ENCODE results near the gene RTEL1.
"Not testable (repeated sequence)": the region's sequence is repeated elsewhere in the genome, so short reads cannot be mapped to it uniquely, and the experiment has no call there.

The RTEL1 gene

DNA sequence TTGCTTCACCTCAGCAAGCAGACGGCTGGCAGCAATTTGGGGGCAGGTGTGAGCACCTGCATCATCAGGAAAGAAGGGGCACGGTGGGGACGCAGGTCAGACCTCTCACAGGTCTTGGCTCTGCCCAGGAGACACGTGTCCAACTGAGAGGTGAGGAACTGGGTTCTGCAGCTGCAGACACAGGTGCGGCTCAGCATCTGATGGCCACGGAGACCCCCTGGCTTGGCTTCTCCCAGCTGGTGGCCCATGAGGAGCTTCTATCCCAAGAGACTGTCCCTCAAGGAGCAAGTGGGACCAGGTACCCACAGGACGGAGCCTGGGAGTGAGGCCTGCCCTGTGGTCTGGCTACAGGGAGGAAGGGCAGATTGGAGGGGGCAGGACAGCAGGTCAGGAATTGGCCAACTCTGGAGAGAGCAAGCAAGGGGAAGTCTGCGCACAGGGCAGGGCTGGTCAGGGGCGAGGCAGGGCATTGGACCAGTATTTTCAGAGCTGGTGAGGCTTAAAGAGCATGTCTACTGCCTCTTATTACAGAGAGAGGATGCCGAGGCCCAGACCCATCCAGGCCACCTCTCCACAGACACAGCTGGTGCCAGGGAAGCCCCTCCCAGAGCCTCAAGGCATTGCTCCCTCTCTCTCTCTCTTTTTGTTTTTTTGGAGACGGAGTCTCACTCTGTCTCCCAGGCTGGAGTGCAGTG lies 9.1 kb upstream of the RTEL1 start:
- H3K27ac ChIP-seq: peak overlapping the region; percentile 22
- TF ChIP-seq, protein P1, sequence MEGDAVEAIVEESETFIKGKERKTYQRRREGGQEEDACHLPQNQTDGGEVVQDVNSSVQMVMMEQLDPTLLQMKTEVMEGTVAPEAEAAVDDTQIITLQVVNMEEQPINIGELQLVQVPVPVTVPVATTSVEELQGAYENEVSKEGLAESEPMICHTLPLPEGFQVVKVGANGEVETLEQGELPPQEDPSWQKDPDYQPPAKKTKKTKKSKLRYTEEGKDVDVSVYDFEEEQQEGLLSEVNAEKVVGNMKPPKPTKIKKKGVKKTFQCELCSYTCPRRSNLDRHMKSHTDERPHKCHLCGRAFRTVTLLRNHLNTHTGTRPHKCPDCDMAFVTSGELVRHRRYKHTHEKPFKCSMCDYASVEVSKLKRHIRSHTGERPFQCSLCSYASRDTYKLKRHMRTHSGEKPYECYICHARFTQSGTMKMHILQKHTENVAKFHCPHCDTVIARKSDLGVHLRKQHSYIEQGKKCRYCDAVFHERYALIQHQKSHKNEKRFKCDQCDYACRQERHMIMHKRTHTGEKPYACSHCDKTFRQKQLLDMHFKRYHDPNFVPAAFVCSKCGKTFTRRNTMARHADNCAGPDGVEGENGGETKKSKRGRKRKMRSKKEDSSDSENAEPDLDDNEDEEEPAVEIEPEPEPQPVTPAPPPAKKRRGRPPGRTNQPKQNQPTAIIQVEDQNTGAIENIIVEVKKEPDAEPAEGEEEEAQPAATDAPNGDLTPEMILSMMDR (conservative IDR thresholded peaks at IDR 0.05): no peak

DNA sequence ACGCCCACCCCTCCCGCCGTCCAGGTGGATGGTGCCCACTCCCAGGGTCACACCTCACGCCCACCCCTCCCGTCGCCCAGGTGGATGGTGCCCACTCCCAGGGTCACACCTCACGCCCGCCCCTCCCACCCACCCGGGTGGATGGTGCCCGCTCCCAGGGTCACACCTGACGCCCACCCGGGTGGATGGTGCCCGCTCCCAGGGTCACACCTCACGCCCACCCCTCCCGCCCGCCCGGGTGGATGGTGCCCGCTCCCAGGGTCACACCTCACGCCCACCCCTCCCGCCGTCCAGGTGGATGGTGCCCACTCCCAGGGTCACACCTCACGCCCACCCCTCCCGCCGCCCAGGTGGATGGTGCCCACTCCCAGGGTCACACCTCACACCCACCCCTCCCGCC lies 7.6 kb upstream of the RTEL1 start:
- not testable (repeated sequence) for H3K27ac ChIP-seq

DNA sequence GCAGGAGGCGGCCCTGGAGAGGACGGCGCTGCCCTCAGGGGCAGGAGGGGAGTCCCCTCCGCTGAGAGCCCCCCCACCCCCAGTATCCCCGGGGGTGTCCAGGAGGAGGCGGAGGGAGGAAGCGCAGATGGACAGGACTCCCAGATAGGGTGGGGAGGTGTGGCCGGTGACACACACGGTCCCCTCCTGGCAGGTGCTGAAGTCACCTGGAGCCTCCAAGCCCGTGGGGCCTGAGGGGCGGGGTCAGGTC lies 6.2 kb upstream of the RTEL1 start:
- peak overlapping the region; percentile 97 for H3K27ac ChIP-seq
- TF ChIP-seq, protein P1 (conservative IDR thresholded peaks at IDR 0.05): no peak

DNA sequence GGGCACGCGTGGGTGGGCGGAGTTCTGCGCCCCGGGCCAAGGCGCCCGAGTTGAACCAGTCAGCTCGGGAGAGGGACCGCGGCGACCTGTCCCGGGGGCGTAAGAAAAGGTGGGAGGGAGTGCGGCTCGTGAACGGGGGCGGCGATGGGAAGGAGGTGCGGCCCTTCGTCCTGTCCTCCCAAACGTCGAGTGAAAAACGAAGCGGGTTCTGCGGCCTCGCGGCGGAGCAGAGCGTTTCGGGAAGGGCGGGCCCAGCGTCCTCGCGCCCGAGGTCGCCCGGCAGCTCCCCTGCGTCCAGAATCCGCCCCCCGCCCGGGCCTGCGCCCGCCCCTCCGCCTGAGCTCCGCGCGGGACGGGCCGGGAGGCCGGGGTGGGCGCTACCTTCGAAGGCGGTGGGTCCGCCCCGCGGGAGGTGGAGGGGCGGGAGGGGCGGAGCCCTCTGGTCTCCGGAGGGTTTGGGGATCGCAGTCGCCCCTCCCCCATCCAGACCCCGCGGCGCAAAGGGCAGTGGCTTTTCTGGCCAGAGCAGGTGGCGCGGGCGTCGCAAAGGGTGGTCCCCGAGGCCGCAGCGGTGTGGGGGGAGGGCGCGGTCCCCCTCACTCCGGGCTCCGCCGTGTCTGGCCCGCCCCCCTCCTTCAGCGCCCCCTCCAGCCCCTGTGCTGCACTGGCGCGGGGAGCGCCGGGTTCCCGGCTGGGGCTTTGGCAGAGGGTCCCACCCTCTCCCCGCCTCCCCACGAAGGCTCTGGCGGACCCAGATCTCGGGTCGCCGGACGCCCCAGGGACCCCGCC lies 5.7 kb upstream of the RTEL1 start:
- TF ChIP-seq, protein P1 (conservative IDR thresholded peaks at IDR 0.05): peak; percentile 29
- H3K27ac ChIP-seq: peak overlapping the region; percentile 97

DNA sequence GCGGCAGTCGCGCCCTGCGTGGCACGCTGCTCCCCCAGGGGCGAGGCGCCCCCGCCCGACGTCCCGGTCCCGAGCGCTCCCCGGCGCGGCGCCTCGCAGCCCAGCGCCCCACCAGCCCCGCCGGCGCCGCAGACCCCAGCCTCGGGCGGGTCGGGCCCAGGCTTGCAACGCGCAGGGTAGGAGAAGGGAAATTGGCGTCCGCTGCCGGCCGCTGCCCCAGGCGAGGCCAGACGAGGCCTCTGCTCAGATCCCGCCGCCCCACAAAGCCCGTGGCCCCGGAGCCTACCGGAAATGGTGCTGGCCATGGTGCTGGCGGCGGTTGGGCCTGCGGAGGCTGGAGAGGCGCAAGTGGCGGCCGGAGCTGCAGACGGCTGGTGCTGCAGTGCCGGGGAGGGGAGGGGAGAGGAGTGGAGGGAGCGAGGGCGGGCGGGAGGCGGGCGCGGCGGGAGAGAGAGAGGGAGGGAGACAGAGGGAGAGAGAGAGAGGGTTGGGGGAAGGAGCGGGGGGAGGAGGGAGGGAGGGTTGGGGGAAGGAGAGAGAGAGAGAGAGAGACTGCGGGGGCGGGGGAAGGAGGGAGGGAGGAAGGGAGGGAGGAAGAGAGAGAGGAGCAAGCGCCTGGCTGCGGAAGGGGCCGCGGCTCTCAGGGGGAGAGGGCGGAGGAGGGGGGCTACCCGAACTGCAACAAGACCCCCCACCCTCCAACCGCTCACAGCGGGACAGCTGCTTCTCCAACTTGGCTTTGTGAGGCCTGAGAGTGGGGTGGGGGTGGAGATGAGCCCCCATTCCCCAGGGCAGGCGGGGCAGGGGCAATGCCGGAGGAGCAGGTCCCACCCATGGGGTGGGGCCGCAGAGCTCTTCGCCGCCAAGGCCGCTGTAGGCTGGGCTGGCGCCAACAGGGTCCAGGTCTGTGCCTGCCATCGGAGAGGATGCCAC lies 4.8 kb upstream of the RTEL1 start, which contains the start of gene STMN3:
STMN3 (minus strand) TSS at position 384 of the 933 bp plus-strand sequence; CDS start at position 305, 79 bp downstream.
- TF ChIP-seq, protein P1 (conservative IDR thresholded peaks at IDR 0.05): no peak; the same call in 1 of the 2 replicates

DNA sequence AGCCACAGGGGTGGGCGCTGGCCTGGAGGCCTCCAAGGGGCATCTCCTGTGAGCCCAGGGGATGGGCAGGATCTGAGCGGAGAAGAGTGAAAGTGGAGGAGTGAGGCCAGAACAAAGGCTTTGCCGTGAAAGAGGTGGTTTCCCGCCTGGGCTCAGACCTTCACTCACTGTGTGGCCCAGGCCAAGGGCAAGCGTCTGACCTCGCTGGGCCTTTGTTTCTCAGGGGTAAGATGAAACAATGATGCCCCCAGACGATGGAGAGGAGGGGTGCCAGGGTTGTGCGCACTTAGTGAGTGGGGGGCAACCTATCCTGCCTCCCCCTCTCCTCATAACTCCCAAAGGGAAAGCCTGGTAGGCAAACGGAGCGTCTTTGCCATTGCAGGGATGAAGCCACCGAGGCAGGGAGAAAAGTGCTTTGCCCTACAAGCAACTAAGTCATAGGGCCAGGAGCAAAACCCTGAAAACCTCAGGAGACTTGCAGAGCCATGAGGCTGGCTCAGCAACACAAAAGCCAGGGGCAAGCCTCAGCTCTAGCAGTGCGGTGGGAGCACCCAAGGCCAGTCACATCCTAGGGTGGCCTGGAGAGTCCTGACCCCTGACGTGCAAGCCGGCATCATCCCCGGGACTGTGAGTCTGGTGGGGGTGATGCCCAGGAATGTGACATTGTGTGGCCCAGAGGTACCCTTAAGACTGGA lies 4.0 kb upstream of the RTEL1 start:
- H3K27ac ChIP-seq: peak overlapping the region; percentile 97
- TF ChIP-seq, protein P1 (conservative IDR thresholded peaks at IDR 0.05): no peak

More for the DNA sequence above, 4.8 kb upstream of the RTEL1 start, which contains the start of gene STMN3:
- peak within 1 kb of the TSS; percentile 97 for H3K27ac ChIP-seq

DNA sequence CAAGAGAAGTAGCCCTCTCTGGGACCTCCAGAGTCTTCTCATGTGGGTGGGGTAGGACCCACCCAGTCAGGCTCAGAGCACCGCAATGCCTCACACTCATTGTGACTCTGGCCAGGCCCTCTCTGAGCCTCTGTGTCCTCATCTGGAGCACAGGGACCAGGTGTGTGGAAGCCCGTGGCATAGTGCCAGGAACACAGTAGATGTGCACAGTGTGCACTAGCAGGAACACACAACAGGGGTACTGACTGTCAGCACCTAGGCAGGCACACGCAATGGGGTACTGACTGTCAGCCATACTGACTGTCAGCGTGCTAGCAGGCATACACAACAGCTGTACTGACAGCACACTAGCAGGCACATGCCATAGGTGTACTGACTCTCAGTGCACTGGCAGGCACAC lies 2.9 kb upstream of the RTEL1 start:
- H3K27ac ChIP-seq: peak overlapping the region; percentile 97
- TF ChIP-seq, protein P1 (conservative IDR thresholded peaks at IDR 0.05): no peak
